GM19240 (cell line): Measurements from ENCODE around the gene RELA.
A peak's percentile ranks its signal among the peaks of the same experiment; 100 is the strongest.

ENCODE experiments used
- DNase-seq: peaks from one replicate; pipeline ENCODE4 v3.0.0; 2011; ENCODE audit warnings: low spot score; ENCODE audit not compliant: insufficient read length

Gene RELA

DNA sequence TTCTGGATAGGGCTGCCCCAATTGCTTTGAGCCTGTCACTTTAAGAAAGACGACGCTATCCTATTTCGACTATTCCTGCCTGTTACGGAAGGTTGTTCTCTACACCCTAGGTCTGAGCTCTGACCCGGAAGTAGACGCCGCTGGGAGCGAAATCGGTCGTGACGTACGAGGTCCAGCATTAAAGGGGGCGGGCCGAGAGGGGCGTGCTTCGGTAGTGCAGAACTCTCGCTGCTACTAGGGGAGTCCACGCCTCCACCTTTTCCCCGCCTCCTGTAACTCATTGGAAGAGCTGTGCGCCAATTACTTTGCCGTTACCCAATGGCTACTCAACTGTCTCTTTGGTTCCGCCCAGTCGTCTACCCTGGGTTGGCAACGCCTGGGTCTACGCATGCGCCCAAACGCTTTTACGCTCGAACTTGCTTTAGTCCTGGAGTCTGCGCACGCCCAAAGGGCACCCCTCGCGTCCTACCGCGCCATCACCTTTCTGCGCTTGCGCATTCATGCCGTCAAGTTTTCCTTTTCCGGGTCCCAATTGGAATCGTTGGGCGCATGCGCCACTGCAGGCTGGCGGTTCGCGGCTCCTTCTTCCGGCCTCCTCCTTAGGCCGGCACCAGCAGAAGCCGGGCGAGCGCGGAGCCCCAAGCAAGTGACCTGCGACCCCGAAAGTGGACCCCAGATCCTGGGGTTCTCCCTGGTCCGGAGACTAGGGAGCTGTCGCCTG, 47.3 kb downstream of the RELA start, which contains the start of gene PCNX3:
Gene PCNX3 (plus strand): TSS at position 548 of the 721 bp plus-strand sequence. CDS start 536 bp downstream, outside the sequence.
- DNase-seq: peak; percentile 100

- no peak for DNase-seq
Measured at GRCh38 chr11:65613091-65613928, 49.4 kb downstream of the RELA start.

GRCh38 chr11:65612691-65613090, 50.0 kb downstream of the RELA start:
- DNase-seq: no peak

- no peak for DNase-seq
Measured at GRCh38 chr11:65611758-65612603, 50.7 kb downstream of the RELA start.

GRCh38 chr11:65611028-65611757, 51.5 kb downstream of the RELA start:
- no peak for DNase-seq

GRCh38 chr11:65610404-65610803, 52.3 kb downstream of the RELA start:
- DNase-seq: no peak

DNA sequence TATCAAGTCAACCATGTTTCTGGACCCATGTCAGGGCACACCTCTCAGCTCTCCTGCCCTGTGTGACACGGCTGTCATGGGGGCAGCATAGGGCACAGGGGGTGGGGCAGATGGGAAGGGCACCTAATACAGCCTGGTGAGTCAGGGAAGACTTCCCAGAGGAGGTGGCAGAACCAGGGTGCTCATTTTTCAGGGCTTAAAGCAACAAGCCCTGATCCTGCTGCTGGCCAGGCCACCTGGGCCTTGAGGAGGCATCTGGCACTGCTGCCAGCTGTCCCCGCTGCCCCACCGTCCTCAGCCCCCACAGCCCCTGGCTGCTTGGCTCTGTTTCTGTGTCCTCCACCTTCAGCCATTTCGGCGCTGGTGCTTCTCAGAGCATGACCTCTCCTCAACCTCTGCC, 53.1 kb downstream of the RELA start:
- DNase-seq: no peak

- DNase-seq: no peak
Measured at GRCh38 chr11:65609229-65609628, 53.5 kb downstream of the RELA start.

GRCh38 chr11:65607614-65608426, 54.9 kb downstream of the RELA start:
- DNase-seq: no peak

DNA sequence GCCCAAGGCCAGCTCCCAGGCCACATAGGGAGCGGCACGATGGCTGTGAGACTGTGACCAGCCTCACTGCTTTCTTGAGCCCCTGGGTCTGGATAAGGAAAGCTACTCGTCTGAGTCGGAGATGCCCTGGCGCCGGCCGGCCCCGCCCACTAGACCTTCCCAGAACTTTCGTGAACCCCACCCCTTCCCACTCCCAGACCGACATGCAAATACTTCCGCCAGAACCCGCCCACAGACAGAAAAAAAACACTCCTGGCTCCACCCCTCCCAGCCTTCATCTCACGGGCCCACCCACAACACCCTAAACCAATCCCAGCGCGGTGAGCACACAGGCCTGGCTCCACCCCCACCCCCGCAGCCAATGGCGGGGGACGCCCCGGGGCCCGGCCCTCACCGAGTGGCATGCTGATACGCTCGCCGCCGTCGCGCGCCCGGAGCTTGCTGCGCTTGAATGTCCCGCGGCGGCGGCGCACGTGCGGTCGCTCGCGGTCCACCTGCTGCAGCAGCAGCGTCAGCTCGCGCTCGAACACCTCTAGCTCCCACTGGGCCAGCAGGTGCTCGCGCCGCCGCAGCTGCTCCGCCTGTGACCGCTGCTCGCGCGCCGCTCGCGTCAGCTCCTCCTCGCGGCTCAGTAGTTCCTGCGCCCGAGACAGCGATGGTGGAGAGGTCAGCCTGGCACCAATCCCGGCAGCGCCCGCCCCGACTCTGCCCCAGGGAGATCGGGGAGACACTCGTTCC, 55.7 kb downstream of the RELA start:
- DNase-seq: no peak

DNA sequence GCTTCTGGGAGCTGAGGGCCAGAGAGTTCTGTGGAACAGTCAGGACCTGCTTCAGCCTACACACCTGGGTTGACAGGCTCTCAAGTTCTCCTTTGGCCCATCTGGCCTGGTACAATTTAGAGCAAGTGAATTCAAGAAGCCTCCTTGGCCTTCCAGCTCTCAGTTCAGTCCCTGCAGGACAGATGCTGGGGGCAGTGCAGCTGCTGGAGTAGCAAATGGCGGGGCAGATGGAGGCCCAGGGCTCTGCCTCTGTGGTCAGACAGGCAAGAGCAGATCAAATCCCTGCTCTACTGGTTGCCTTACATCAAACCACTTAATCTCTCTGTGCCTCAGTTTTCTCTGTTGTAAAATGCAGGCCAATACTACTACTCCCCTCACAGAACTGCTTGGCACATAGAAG, 58.5 kb downstream of the RELA start:
- DNase-seq: no peak
